Measurements from ENCODE around the gene EPS15.
"Not testable (repeated sequence)": the region's sequence is repeated elsewhere in the genome, so short reads cannot be mapped to it uniquely, and the experiment has no call there.

The EPS15 gene

DNA sequence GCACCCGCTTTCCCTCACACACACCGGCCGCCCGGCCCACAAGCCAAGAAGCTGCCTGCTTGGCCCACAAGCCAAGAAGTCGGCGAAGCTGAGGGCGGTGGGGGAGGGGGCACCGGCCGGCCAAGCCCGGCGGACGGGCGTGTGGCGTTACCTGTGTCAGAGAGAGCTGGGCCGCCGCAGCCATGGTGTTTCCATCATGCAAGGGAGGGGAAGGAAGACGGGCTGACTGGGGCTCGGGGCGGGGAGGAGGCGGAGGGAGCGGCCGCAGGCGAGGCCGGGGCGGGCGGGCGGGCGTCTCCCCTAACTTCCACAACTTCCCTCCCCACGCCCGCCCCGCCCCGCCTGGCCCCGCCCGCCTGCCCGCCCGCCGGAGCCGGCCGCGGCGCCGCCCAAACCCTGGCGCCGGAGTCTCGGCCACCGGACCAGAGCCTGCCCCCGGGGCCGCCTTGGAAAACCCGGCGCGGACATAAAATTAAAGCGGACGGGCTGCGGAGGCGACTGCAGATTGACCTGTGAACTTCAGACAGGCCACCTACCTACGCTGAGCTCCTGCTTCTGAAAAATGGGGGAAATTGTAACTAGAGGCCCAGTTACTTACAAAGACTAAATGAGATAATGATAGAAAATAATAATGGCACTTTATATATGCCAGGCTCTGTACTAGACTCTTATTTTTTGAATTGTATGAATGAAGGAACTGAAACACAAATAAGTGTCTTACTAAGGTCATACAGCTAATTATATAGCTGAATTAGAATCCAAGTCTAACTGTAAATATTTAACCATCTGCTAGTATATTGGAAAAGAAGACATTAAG is at the start of gene EPS15:
EPS15 (minus strand) TSS at position 219 of the 817 bp plus-strand sequence; CDS start at position 184, 35 bp downstream.
- peak; percentile 41 to 42 for DNase-seq (ENCODE audit: low read depth in 2 of 2)

DNA sequence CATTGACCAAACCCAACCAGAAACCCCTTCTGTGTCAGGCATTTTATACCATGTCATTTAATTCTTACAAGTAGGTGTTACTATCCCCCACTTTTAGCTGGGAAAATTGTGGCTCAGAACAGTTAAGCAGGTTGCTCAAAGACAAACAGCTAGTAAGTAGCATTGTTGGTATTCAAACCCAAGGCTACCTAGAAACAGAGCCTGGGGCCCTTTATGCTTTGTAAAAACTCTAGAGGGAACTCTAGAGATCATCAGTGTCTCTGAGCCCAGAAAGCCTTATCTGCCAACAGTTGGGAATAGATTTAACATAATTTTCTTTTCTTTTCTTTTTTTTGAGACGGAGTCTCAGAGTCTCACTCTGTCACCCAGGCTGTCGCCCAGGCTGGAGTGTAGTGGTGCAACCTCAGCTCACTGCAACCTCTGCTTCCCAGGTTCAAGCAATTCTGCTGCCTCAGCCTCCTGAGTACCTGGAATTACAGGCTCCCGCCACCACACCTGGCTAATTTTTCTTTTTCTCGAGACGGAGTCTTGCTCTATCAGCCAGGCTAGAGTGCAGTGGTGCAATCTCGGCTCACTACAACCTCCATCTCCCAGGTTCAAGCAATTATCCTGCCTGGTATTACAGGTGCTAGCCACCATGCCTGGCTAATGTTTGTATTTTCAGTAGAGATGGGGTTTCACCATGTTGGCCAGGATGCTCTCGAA is 49.3 kb upstream of the EPS15 start:
- no peak for DNase-seq (ENCODE audit: low read depth in 2 of 2)

DNA sequence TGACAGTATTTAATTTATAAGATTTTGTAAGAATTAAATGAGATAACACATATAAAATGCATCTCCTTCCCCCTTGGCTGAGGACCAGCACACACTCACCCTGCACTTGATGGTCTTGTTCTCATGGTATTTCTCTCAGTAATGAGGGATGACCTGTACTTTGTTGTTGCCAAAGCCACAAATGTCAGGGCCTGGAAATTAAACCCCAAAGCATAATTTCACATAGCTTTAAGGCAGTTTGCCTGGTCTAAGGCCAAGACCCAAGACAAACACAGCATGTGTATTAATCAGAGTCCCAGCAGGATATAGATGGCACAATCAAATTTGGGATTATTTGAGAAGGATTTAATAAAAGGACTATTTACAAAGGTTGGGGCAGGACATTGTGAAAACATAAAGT is 48.6 kb upstream of the EPS15 start:
- DNase-seq (ENCODE audit: low read depth in 2 of 2), result peak; percentile 51 to 54

DNA sequence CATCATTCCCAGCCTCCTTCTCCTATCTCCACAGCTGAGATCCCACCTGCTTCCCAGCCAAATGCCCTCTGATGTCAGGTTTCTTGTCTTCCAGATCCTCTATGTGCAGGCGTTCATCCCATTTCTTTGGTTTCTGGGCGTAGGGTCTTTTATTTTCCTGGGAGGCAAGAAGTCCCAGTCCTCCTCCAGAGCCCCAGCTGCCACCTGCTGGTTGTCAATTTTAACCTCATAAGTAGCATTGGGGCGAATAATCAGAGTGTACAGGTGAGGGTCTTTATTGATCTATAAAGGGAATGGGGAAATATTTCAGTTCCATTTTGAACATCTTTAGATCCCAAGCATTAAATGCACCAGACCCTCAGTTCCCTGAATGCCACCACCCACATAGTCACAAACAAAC is 47.2 kb upstream of the EPS15 start:
- DNase-seq (ENCODE audit: low read depth in 2 of 2), result no peak

DNA sequence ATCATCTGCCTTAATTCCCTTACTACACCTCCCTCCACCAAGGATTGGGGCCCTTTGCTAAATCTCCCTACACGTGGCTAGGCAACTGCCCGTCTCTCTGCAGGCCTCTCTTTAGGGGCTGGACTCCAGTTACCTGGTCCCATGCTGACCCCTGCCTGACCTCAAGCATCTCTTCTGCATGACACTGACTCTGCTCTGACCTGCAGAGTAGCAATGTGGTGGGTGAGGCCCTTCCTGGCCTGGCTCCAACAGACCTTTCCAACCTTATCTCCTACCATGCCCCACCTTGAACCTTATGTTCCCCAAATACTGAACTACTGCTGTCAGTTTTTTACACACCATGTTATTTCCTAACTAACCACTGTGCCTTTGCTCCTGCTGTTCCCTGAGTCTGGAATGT is 45.9 kb upstream of the EPS15 start:
- DNase-seq (ENCODE audit: low read depth in 2 of 2), result no peak

DNA sequence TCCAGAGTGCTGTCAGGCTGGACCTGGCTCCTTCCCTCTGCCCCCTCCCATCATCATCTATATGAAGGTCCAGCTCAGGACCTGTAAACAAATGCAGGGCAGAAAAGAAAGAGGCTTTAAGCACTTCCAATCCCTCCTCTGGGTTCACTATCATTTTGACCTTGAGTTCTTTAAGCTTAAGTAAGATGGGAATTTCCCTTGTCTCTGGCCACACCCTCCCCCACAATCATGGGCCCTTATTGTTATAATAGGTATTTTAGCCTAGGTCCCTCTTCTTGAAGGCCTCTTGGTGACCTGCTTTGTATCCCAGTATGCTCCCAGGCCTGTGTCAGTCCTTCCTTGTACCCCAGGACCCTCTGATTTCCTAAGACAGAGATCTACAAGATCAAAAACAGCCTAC is 45.1 kb upstream of the EPS15 start:
- no peak for DNase-seq (ENCODE audit: low read depth in 2 of 2)

DNA sequence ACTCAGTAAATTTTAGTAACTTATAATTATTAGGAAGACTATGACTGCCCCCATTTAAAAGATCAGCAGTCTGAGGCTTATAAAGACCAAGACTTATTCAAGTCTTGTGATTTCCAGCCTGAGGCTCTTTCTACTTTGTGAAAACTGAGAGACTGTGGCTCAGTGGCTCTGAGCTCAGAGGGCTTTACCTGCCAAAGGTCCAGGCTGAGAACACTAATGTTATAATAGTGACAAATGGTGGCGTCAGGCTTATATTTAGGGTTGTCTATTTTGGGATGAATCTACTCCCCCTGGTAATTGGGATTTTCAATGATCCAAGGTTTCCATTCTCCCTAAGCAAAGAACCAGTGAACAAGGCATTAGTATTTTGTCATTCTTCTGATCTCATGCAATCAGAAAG is 42.6 kb upstream of the EPS15 start:
- no peak for DNase-seq (ENCODE audit: low read depth in 2 of 2)

DNA sequence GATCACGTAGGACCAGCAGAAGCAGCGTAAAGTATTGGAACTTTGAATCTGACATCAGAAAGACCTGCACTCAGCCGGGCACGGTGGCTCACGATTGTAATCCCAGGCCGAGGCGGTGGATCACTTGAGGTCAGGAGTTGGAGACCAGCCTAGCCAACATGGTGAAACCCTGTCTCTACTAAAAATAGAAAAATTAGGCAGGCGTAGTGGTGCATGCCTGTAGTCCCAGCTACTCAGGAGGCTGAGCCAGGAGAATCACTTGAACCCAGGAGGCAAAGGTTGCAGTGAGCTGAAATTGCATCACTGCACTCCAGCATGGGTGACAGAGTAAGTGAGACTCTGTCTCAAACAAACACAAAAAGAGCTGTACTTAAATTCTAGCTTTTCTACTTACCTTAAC is 41.8 kb upstream of the EPS15 start:
- not testable (repeated sequence) for DNase-seq (ENCODE audit: low read depth in 2 of 2)

DNA sequence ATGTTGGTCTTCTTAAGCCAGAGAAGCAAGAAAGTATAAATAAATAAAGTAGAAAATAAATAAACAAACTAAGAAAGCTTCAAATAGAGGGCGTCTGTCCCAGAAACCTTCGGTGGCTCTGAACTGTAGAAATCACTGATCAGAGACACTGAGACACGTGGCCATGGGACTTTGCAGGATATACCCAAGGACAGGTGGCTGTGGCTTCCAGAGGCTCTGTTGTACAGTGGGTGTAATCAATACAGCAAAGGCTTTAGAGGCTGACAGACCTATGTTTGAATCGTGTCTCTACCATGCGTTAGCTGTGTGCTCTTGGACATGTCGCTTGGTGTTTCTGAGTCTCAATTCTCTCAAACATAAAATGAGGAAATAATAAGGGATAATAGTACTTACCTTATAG is 41.0 kb upstream of the EPS15 start:
- no peak for DNase-seq (ENCODE audit: low read depth in 2 of 2)

DNA sequence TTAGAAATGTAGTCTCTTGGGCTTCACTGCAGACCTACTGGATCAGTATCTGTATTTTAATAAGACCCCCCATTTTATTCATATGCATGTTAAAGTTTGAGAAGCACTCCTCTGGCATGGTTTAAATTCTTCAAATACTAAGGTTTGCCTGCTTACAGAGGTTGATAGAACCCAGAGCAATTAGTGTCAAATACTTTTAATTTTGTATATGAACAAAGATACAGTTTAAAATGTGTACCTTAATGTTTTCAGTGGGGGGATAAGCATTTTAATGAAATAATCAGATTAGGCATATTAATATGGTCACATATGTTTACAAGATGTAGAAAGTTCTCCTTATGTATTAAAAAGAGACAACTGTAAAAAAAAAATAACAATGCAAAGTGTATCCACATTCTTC is 40.4 kb upstream of the EPS15 start:
- no peak for DNase-seq (ENCODE audit: low read depth in 2 of 2)

DNA sequence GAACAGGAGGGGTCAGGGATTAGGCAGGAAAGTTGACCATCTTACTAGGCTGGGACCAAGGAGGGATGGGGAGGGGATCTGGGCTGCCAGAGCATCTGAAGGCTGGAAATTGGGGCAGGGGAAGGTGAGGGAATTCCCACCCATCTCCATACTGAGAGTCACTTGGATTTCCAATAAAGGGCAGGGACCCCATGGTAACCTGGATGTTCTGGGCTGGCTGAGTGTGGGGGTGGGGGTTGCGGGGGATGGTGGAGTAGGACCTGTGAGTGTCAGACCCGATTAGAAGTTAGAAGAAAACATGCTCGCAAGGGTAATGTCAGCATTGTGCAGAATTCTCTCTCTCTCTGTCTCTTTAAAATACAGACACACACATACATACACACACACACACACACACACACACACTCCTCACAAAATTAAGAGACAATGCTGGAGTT is 40.0 kb upstream of the EPS15 start:
- no peak for DNase-seq (ENCODE audit: low read depth in 2 of 2)

DNA sequence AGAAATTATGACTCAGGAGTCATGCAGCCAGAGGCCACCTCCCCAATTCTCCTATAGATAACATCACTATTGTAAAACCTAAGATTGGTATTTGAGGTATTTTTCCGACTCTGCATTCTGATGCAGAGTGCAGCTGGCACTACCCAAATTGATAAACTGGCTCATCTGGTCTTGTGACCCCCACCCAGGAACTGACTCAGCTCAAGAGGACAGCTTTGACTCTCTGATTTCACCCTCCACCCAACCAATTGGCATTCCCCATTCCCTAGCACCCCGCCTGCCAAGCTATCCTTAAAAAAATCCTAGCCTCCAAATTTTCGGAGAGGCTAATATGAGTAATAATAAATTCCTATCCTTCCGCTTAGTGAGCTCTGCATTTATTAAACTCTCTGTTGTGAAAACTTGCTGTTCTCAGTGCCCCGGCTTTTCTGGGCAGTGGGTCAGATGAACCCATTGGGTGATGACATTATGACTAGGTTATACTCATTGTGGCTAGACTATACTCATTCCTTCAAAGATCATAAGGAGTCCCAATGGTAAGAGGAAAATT is 39.4 kb upstream of the EPS15 start:
- DNase-seq (ENCODE audit: low read depth in 2 of 2), result no peak

DNA sequence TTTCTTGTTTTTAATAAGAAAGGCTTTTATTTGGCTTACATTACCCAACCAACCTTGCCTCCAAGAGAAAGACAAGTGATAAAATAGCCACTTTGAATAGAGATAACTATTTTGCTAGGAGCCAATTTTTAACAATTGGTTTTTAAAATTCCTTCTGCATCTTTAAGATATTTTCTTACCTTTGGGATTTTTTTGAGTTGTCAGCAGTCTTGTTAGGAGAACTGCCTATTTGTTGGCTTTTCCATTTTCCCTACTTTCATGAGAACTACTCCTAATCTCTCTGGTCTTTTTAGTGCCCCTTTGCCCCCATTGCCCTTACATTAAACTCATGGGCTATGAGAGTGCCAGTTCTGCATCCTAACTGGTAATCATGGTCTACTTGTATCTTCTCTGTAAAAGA is 38.1 kb upstream of the EPS15 start:
- DNase-seq (ENCODE audit: low read depth in 2 of 2), result no peak

DNA sequence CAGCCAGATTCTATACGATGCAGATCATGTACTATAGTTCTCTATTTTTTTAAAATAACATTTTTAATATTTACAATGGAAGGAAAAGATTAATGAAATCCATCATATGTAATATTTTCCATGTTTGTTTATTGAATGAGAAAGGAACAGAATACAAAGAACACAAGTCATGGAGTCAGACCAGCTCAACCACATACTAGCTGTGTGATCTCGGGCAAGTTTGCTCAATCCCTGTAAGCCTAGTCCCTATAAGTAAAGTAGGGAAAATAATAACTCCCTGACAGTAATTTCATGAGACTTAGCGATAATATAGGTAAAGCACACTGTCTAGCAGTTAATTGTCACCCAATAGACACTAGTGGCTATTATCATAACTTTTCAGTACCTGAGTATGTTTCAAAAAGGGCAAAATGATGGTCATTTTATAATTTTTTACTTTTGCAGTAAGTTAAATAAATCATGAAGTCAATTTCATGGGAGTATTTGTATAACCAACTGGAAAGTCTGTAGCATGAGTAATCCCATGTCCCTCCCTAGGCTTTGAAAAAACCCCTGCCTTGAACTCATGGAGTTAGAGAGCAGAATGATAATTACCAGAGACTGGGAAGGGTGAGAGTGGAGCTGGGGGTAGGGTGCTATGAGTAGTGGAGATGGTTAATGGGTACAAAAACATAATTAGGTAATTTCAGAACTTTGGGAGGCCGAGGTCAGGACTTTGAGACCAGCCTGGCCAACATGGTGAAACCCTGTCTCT is 37.0 kb upstream of the EPS15 start:
- DNase-seq (ENCODE audit: low read depth in 2 of 2), result no peak

DNA sequence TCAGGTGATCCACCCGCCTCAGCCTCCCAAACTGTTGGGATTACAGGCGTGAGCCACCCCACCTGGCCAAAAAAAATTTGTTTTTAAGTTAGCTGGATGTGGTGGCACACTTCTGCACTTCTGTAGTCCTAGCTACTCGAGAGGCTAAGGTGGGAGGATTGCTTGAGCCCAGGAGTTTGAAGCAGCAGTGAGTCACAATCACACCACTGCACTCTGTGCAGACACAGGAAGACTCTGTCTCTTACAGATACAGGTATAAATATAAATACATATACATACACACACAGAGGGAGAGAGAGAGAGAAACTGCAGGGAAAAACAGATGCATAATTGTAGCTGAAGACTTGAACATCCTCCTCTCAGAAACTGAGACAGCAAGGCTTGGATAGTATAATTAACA is 34.8 kb upstream of the EPS15 start:
- no peak for DNase-seq (ENCODE audit: low read depth in 2 of 2)

DNA sequence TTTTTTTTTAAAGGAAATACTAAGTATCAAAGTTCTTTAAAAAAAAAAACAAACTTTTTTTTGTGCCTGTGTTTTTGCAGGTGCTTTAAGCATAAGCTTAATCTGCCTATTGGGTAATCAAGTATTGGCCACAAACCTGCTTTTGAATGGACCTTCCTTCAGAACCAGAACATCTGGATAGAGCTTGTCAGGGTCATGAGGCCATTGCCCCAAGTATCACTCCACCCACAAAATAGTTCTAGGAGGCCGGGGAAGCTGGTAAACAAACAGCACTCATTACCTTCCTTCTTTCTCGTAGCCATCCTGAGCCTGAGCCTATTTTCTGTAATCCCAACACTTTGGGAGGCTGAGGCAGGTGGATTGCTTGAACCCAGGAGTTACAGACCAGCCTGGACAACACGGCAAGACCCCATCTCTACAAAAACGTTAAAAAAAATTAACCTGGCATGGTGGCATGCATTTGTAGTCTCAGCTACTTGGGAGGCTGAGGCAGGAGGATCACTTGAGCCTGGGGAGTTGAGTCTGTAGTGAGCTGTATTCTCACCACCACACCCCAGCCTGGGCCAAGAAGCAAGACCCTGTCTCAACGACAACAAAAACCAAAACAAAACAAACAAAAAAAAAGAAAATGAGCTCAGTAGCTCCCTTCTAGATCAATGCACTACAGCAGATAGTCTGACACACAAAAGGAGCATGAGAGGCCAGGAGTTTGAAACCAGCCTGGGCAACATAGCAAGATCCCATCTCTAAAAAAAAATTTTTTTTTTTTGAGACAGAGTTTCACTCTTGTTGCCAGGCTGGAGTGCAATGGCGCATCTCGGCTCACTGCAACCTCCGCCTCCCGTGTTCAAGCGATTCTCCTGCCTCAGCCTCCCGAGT is 34.1 kb upstream of the EPS15 start:
- no peak for DNase-seq (ENCODE audit: low read depth in 2 of 2)

DNA sequence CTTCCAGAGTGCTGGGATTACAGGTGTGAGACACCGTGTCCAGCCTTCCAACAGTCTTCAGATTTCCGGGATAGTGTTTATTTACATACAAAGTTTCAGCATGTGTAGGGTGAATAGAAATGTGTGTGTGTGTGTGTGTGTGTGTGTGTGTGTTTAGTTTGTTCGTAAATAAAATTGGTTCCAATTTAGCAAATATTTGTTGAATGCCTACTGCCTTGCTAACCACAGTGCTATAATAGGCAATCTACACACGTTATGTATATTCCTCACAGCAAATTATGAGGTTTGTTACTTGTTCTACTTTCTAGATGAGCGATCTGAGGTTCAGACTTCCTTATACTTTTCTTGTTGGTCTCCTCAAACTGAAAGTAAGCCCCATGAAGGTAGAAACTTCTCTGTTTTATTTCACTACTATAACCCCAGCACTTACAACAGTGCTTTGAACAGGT is 32.8 kb upstream of the EPS15 start:
- DNase-seq (ENCODE audit: low read depth in 2 of 2), result no peak

DNA sequence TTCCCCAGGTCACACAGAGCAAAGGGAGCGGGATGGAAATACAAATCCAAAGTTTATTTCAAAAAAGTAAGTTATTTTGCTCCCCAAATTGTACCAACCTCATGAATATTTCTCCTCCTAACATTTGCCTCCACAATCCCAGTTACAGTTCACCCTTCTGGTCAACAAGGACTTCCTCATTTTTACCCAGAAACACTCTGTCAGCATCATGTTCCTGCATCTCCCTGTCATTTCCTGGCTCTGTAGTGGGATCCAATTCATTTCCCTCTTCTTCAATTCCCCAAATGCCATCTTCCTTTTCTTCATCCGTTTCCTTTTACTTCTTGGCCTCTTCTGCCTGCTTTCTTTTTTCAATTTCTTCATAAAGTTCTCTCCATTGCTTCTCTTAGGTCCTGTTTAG is 32.0 kb upstream of the EPS15 start:
- no peak for DNase-seq (ENCODE audit: low read depth in 2 of 2)

DNA sequence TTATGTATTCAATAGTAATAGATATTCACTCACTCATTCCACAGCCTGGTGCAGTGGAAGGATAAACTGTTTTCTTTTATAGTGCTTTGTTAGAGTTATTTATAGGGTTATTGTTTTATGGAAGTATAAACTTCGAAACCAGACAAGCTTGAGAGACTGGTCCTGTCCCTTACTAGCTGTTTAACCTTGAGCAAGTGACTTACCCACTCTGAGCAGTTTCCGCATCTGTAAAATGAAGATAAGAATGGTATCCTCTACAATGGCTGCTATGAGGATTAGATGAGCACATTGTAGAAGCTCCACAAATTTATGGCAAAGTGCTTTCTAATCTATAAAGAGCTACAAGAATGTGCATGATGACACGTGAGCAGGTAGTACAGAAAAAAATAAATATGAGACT is 30.8 kb upstream of the EPS15 start:
- no peak for DNase-seq (ENCODE audit: low read depth in 2 of 2)

DNA sequence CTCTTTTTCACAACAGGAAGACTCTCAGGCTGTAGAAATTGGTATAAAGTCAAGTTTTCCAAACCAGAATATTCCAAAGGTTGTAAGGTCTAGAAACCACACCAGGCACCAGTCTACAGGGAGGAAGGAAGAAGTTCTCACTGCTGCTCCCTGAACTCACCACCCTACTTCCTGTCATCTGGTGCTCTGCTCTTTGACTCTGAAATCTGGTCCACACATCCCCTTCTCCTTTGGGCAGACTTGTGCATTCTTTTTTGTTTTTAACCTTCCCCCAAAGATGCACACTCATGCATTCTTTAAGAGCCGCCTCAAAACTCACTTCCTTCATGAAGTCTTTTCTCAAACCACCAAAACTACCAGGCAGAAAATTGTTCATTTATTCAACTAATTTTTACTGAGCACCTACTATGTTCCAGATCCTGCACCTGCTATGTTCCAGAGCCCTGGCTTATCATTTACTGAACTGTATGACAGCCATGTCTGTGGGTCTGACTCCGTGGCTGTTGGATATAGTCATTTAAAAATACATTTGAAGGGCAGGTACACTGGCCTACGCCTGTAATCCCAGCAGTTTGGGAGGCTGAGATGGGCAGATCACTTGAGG is 30.1 kb upstream of the EPS15 start:
- DNase-seq (ENCODE audit: low read depth in 2 of 2), result no peak

DNA sequence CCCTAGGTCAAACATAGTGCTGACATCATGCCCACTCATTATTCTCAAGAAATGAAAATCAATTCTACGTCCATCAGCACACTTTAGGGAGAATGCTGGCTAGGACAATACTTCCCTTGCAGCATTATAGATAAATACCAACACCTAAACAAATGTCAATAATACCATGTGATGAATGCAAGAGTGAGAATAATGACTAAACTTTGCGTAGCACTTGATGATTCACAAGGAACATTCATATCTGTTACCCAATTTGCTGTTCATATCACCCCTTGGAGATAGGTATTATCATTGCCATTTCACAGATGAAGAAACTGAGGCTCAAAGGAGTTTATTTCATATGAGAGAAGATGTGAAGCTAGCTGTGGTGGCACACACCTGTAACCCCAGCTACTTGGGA is 24.8 kb upstream of the EPS15 start:
- DNase-seq (ENCODE audit: low read depth in 2 of 2), result no peak

Measured in fibroblast of skin of left biceps (primary cell).